ENCODE measurements around the gene DDX17. TPM values are rescaled to one million over a fixed set of nuclear protein-coding genes. Genes with fewer than 3 reads are reported as not detected.

The DDX17 gene
- total and polyA plus RNA-seq, 11 donors: 133 to 202 (median 166) TPM

DNA sequence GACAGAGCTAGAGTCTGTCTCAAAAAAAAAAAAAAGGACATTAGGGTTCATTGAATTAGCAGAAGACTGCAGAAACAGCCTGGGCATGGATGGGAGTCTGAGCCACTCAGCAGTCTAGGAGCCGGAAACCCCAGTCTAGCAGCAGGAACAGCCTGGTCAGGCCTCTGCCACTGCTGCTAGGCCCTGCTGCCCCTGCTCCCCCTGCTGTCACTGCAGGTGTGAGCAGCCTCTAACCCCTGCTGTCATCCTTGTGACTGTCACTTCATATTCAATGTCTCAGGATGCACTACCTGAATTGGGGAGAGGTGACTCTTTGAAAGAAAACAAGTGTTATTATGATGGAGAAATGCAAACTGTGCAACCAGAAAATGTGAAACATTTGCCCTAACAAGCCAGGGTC, 7.0 kb upstream of the DDX17 start:
- H3K27me3 ChIP-seq: no peaks in the 10 kb centered on the region
- no peak overlapping the region for H3K4me3 ChIP-seq
- 47 to 78% (median 63%) methylated on average over 1 of the region's 1 CpG for WGBS, 4 donors
- no peaks in the 10 kb centered on the region for H3K36me3 ChIP-seq
- DNase-seq (peak in 1 of 5 donors; percentile 34), ATAC-seq (peak in 3 of 4 donors; percentile 54 to 74 (median 55))
- H3K9me3 ChIP-seq: no peaks in the 10 kb centered on the region
- intact Hi-C loops (cut with DNase I): loop anchor here in 2 of 10 donors (5.0 kb wide), 1 partner anchor 54 kb away; no protein-coding TSS in a partner anchor
- H3K4me1 ChIP-seq: no peaks in the 10 kb centered on the region
- no peak overlapping the region for H3K27ac ChIP-seq
- TF ChIP-seq, protein P1, sequence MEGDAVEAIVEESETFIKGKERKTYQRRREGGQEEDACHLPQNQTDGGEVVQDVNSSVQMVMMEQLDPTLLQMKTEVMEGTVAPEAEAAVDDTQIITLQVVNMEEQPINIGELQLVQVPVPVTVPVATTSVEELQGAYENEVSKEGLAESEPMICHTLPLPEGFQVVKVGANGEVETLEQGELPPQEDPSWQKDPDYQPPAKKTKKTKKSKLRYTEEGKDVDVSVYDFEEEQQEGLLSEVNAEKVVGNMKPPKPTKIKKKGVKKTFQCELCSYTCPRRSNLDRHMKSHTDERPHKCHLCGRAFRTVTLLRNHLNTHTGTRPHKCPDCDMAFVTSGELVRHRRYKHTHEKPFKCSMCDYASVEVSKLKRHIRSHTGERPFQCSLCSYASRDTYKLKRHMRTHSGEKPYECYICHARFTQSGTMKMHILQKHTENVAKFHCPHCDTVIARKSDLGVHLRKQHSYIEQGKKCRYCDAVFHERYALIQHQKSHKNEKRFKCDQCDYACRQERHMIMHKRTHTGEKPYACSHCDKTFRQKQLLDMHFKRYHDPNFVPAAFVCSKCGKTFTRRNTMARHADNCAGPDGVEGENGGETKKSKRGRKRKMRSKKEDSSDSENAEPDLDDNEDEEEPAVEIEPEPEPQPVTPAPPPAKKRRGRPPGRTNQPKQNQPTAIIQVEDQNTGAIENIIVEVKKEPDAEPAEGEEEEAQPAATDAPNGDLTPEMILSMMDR (IDR thresholded peaks at IDR 0.05): peak in 2 of 12 donors; percentile 19 to 30
- TF ChIP-seq POLR2A (IDR thresholded peaks at IDR 0.05): no peak

DNA sequence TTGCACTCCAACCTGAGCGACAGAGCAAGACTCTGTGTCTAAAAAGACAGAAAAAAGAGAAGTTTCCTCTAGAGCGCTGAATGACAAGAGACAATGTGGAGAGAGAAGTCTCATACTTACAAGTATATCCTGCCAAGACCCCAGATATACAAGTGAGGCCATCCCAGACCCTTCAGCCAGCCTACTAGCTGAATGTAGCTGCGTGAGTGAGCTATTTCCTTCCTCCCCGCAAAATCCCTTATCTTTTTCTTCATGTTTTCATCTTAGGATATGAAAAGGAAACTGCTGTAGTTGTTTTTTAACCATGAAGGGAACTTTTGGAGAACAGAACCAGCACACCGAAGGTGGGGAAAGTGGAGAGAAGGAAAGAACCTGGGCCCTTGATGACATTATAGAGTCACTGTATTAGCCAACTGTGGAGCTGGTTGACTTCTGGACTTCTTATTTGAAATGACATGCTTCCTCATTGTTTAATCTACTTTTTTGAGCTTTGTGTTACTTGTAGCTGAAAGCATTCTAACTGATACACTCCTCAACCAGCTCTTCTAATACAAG, 4.4 kb upstream of the DDX17 start:
- WGBS, 4 donors: 86 to 91% (median 90%) methylated on average over 5 of the region's 5 CpGs
- DNase-seq (no peak), ATAC-seq (no peak)
- Histone ChIP-seq H3K9me3 (no peaks in the 10 kb centered on the region), H3K27ac (no peak overlapping the region), H3K4me1 (peaks cover 0 to 10% (median 4%) of the 10 kb centered on the region in 12 donors), H3K36me3 (no peaks in the 10 kb centered on the region), H3K27me3 (no peaks in the 10 kb centered on the region), H3K4me3 (no peak overlapping the region)
- intact Hi-C loops (cut with DNase I): loop anchor here in 2 of 10 donors (5.0 kb wide), 1 partner anchor 57 kb away; no protein-coding TSS in a partner anchor
- TF ChIP-seq, protein P1 (IDR thresholded peaks at IDR 0.05): no peak
- no peak for TF ChIP-seq POLR2A (IDR thresholded peaks at IDR 0.05)

DNA sequence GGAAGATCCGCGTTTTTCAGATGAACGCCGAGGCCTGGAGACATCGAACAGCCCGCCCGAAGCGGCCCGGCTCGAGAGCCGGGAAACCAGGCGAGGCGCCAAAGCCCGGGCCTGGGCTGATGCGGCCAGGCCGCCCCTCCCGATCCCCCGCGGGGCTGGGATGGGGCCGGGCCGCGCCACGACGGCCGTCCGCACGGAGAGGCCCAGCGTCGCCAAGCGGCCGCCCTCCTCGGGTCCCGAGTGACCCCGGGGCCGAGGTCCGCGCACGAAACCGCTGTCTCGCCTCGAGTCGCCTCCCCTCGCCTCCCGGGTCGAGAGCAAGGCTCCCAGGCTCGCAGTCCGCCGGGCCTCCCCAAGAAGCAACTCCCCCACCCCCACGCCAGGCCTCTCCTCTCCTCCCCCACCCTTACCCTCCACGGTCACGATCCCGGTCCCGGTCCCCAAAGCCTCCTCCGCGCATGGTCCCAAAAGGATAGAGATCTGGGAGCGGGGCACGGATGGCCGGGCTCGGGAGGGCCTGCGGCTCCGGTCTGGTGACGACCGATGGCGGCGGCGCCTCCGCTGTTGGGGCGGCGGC, 482 bp downstream of the DDX17 start:
- DNase-seq (peak; percentile 84 to 91 (median 86)), ATAC-seq (peak; percentile 60 to 84 (median 77))
- Histone ChIP-seq H3K27me3 (no peaks in the 10 kb centered on the region), H3K4me3 (peak overlapping the region; percentile 67 to 95 (median 91)), H3K4me1 (peaks cover 5 to 49% (median 39%) of the 10 kb centered on the region in 12 donors), H3K27ac (peak overlapping the region; percentile 97 to 100 (median 100)), H3K9me3 (no peaks in the 10 kb centered on the region), H3K36me3 (peaks cover 0 to 42% (median 27%) of the 10 kb centered on the region in 9 donors)
- peak in 1 of 2 donors; percentile 63 for TF ChIP-seq POLR2A (IDR thresholded peaks at IDR 0.05)
- TF ChIP-seq, protein P1 (IDR thresholded peaks at IDR 0.05): peak in 1 of 12 donors; percentile 12
- WGBS, 4 donors: 0% methylated on average over 12 to 69 of the region's 69 CpGs
- intact Hi-C loops (cut with DNase I): loop anchor here in 7 of 10 donors (1.0 to 10.0 kb wide), 13 partner anchors 38 to 451 kb away; partner anchors contain the start of genes TOMM22 (in 3 of the 7), DMC1 (in 2 of the 7), KDELR3 (in 1 of the 7) and PICK1 (in 1 of the 7)

Data from heart left ventricle (tissue), 16 donors.